ENCODE results near the gene EMC6.

EMC6 gene

DNA sequence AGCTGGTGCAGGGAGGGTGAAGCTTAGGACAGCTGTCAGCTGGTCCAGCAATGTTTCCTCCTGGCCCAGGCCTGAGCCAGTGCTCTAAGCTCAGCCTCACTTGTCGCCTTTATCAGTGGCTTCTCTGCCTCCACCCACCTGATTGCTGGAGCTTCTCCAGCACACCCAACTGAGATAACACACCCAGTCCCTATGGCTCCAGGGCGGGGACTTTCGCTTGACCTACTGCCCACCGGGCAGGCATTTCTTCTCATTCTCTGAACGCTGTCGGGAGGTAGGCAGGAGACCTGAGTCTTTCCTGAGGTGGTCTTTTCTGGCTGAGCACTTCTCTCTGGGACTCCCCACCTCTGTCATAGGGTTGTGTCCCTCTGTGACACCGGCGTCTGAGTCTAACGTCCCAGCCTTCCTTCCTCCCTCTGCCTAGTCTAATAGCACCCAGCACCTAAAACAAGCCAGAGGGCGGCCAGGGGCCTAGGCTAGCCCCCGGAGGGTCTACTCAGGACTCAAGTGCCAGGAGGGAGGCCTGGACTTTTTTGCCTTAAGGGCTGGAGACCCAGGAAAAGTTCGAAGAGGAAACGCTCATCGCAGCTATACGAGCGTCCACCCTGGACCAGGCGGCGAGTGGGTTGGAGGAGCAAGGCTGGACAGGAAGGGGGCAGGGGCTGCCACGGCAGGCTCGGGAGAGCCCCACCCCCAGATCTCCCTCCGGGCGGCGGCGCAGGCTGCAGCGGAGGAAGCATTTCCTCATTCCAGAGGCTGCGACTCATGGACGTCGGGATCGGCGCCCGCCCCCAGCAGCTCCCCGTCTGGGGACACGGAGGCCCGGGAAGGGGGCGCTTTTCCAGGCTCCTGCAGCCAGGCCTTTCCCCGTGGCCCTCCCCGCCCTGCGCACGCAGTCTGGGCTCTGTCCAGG is 990 bp upstream of the EMC6 start:
- ChIA-PET POLR2A (ENCODE audit: low non-redundant PET) (interaction anchor here (0.5 to 1.8 kb wide), 5 partner anchors 20 to 226 kb away, joined by 3 to 8 read pairs (median 3); partner anchors contain the start of genes CAMKK1, CTNS and SHPK), CTCF (interaction anchor here (0.6 to 0.7 kb wide), 3 partner anchors 71 to 935 kb away, joined by 3 to 8 read pairs (median 5); no protein-coding TSS in a partner anchor)
- H3K27ac ChIP-seq, result peak overlapping the region; percentile 98
- TF ChIP-seq, protein P1, sequence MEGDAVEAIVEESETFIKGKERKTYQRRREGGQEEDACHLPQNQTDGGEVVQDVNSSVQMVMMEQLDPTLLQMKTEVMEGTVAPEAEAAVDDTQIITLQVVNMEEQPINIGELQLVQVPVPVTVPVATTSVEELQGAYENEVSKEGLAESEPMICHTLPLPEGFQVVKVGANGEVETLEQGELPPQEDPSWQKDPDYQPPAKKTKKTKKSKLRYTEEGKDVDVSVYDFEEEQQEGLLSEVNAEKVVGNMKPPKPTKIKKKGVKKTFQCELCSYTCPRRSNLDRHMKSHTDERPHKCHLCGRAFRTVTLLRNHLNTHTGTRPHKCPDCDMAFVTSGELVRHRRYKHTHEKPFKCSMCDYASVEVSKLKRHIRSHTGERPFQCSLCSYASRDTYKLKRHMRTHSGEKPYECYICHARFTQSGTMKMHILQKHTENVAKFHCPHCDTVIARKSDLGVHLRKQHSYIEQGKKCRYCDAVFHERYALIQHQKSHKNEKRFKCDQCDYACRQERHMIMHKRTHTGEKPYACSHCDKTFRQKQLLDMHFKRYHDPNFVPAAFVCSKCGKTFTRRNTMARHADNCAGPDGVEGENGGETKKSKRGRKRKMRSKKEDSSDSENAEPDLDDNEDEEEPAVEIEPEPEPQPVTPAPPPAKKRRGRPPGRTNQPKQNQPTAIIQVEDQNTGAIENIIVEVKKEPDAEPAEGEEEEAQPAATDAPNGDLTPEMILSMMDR (conservative IDR thresholded peaks at IDR 0.05; ENCODE audit: low read depth), result no peak
- DNase-seq (ENCODE audit: low spot score), result peak; percentile 89

DNA sequence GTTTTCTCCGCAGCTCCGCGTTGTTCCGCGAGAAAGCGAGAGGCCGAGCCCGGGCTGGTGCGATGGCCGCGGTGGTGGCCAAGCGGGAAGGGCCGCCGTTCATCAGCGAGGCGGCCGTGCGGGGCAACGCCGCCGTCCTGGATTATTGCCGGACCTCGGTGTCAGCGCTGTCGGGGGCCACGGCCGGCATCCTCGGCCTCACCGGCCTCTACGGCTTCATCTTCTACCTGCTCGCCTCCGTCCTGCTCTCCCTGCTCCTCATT is 404 bp downstream of the EMC6 start:
- ChIA-PET POLR2A (ENCODE audit: low non-redundant PET) (interaction anchor here (0.6 kb wide), 1 partner anchor 14 kb away, joined by 6 read pairs; no protein-coding TSS in a partner anchor), CTCF (no interaction called here)
- peak overlapping the region; percentile 98 for H3K27ac ChIP-seq
- no peak for DNase-seq (ENCODE audit: low spot score)
- TF ChIP-seq, protein P1 (conservative IDR thresholded peaks at IDR 0.05; ENCODE audit: low read depth), result no peak

DNA sequence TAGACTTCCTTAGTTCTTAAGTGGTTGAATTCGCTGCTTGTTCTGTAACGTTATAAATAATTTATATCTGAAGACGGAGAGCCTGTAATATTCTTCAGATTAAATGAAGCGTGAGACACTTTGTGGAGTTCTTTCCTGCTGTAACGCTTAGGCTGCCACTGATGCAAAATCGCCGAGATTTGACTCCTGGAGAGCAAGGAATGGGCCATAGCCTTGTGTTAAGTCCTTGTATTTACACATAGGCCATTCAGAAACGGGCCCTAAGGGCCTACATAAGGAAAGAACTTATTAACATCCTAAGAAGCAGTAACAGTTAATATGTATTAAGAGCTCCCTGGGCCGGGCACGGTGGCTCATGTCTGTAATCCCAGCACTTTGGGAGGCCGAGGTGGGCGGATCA is 936 bp downstream of the EMC6 start:
- TF ChIP-seq, protein P1 (conservative IDR thresholded peaks at IDR 0.05; ENCODE audit: low read depth), result no peak
- no peak for DNase-seq (ENCODE audit: low spot score)
- peak overlapping the region; percentile 98; the same call in 1 of the 2 replicates for H3K27ac ChIP-seq
- CTCF ChIA-PET, result no interaction called here
- POLR2A ChIA-PET (ENCODE audit: low non-redundant PET), result no interaction called here

GRCh38 chr17:3672571-3672970 is 4.0 kb downstream of the EMC6 start:
- TF ChIP-seq, protein P1 (conservative IDR thresholded peaks at IDR 0.05; ENCODE audit: low read depth), result no peak
- no peak for DNase-seq (ENCODE audit: low spot score)
- ChIA-PET CTCF (interaction anchor here (0.5 kb wide), 1 partner anchor 10 kb away, joined by 5 read pairs; no protein-coding TSS in a partner anchor), POLR2A (ENCODE audit: low non-redundant PET) (no interaction called here)
- H3K27ac ChIP-seq, result no peak overlapping the region

- no peak overlapping the region for H3K27ac ChIP-seq
- DNase-seq (ENCODE audit: low spot score), result no peak
- TF ChIP-seq, protein P1 (conservative IDR thresholded peaks at IDR 0.05; ENCODE audit: low read depth), result no peak
- CTCF ChIA-PET, result no interaction called here
- POLR2A ChIA-PET (ENCODE audit: low non-redundant PET), result no interaction called here
Measured at GRCh38 chr17:3675886-3676285, 7.3 kb downstream of the EMC6 start.

DNA sequence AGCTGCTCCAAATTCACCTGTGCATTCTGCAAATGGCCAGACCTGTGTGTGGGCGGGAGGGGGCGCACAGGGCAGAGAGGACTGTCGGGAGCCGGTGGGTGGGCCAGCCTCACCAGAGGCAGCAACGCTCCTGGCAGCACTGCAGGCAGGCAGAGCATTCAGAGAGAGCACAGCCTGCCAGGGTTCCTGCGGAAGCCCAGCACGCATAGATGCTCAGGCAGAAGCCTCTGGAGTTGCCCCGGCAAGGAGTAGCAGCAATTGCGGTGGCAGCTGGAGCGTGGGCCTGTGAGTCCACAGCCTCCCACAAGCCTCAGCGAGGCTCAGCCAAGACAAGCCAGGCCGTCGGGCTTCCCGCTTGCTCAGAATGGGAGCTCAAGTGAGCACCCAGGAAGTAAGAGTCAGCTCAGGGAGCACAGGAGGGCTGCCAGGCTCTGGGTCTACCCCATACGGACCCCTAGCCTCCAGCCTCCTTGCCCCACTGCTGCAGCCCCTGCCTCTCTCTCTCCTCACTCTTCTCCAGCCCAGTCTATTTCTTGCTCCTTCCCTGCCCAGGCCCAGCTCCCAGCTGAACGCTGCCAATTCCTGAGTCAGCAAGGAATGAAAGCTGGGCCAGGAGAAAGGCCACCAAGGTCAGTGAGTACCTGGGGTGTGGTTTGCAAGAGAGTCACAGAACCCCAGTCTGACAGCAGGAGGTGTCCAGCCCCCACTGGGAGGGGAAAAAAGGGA is 9.6 kb downstream of the EMC6 start:
- H3K27ac ChIP-seq, result peak overlapping the region; percentile 75
- POLR2A ChIA-PET (ENCODE audit: low non-redundant PET), result interaction anchor here (0.6 kb wide), 1 partner anchor 846 kb away, joined by 3 read pairs; no protein-coding TSS in a partner anchor
- CTCF ChIA-PET, result interaction anchor here (1.2 kb wide), 1 partner anchor 59 kb away, joined by 6 read pairs; no protein-coding TSS in a partner anchor
- DNase-seq (ENCODE audit: low spot score), result no peak
- TF ChIP-seq, protein P1 (conservative IDR thresholded peaks at IDR 0.05; ENCODE audit: low read depth), result no peak

Data from RWPE1 (cell line).